ENCODE data around the gene CETP. TPM values are rescaled to one million over a fixed set of nuclear protein-coding genes. Genes with fewer than 3 reads are reported as not detected.

The CETP gene
- total and polyA plus RNA-seq, 2 of the 8 experiments (the other 6 are each of a cell fraction or from before 2014, with no cell fraction given), result not detected

- no peak for TF ChIP-seq CBX5 (IDR thresholded peaks at IDR 0.05; ENCODE audit: low read depth, low read length)
- no peak for TF ChIP-seq CREB1 (IDR thresholded peaks at IDR 0.05)
- no peak for TF ChIP-seq ATF2 (IDR thresholded peaks at IDR 0.05; ENCODE audit: low read length)
- TF ChIP-seq EZH2 (IDR thresholded peaks at IDR 0.05; ENCODE audit: low read depth, low read length, severe bottlenecking), result no peak
- no peak for TF ChIP-seq RAD21 (IDR thresholded peaks at IDR 0.05 in 1 of 2, conservative IDR thresholded peaks at IDR 0.05 in 1 of 2; ENCODE audit: low read depth in 2 of 2, low read length in 2 of 2)
- TF ChIP-seq CHD7 (IDR thresholded peaks at IDR 0.05; ENCODE audit: insufficient replicate concordance, low read length), result no peak
- no peak for TF ChIP-seq E2F6 (IDR thresholded peaks at IDR 0.05)
- TF ChIP-seq EP300 (IDR thresholded peaks at IDR 0.05; ENCODE audit: borderline replicate concordance in 1 of 2, low read depth in 2 of 2, low read length in 2 of 2), result no peak
- no peak for TF ChIP-seq YY1 (IDR thresholded peaks at IDR 0.05; ENCODE audit: low read depth, low read length)
Measured at GRCh38 chr16:57008440-57008839, 46.7 kb downstream of the CETP start (continued).
